HCT116 (cell line): Measurements from ENCODE around the gene PPP1R14B. TPM values are rescaled to one million over a fixed set of nuclear protein-coding genes. Genes with fewer than 3 reads are reported as not detected.

Experiments
- ATAC-seq: fragments of 200-7000 bp; cut with Tn5 transposase; 2 replicates; pipeline ENCODE4 v1.9.1; 2020; ENCODE audit warnings: mild to moderate bottlenecking, moderate library complexity
- BruUV-seq: library from RNA; stranded (reverse); fragments of 400-500 nt; replicated peaks from 2 replicates; lab custom pipeline; 2021; lab: Mats Ljungman, UMichigan
- CTCF ChIA-PET: fragments of 300-600 bp; sonication (Branson Sonifier 250); formaldehyde crosslinking; loops from one replicate; lab custom pipeline; 2021; ENCODE audit warnings: antibody characterized with exemption; lab: Charles Lee
- POLR2A ChIA-PET: fragments of 300-600, 350-600 bp; sonication (Branson Sonifier 250); formaldehyde crosslinking; loops from one replicate; lab custom pipeline; 2021; ENCODE audit warnings: antibody characterized with exemption; lab: Charles Lee
- RAD21 ChIA-PET, 2 experiments: fragments of 300-600 bp; sonication (Branson Sonifier 250); formaldehyde crosslinking; loops; one replicate each; lab custom pipeline; 2023; ENCODE audit warnings: low total read pairs in 2 of 2; ENCODE audit not compliant: uncharacterized antibody in 2 of 2, unreplicated experiment in 2 of 2, low non-redundant PET in 1 of 2; lab: Charles Lee
- DNase-seq: peaks from one replicate; pipeline ENCODE4 v3.0.0-alpha.2; 2010; ENCODE audit warnings: low read depth, low spot score
- H2AFZ ChIP-seq: fragments of 200-600 bp; shearing (Covaris generic), sonication (generic); 2 replicates; pipeline ENCODE4 v1.6.1; 2017; ENCODE audit warnings: low read depth, mixed run types, mixed read lengths, antibody characterized with exemption, low read length; ENCODE audit not compliant: poor library complexity, severe bottlenecking
- H3K27ac ChIP-seq: 2 replicates; pipeline ENCODE4 v1.5.1; 2012; ENCODE audit warnings: low read depth, low read length
- H3K27me3 ChIP-seq: fragments of 200-600 bp; sonication (generic); 2 replicates; pipeline ENCODE4 v1.6.1; 2016; ENCODE audit warnings: mixed run types, low read length, mixed read lengths; ENCODE audit not compliant: insufficient read depth
- H3K36me3 ChIP-seq, 2 experiments: fragments of 200-500 bp in 1 of 2; fragments of 200-600 bp in 1 of 2; sonication (Bioruptor generic) in 1 of 2; sonication (generic) in 1 of 2; 2 replicates each; pipeline versions ENCODE4 v1.5.1 to v1.6.1; 2014 to 2016; ENCODE audit warnings: low read length in 2 of 2, inconsistent platforms in 1 of 2, mixed read lengths in 1 of 2, mixed run types in 1 of 2; ENCODE audit not compliant: insufficient read depth in 2 of 2, control insufficient read depth in 1 of 2
- H3K4me1 ChIP-seq, 2 experiments: fragments of 200-600 bp in 1 of 2; sonication (generic) in 1 of 2; 2 replicates each; pipeline versions ENCODE4 v1.5.1 to v1.6.1; 2012 to 2017; ENCODE audit warnings: low read length in 2 of 2, inconsistent platforms in 1 of 2, mild to moderate bottlenecking in 1 of 2, mixed read lengths in 1 of 2, mixed run types in 1 of 2, moderate library complexity in 1 of 2; ENCODE audit not compliant: insufficient read depth in 2 of 2, control insufficient read depth in 1 of 2
- H3K4me2 ChIP-seq: fragments of 200-600 bp; sonication (generic); 2 replicates; pipeline ENCODE4 v1.6.1; 2017; ENCODE audit warnings: mixed run types, low read length, mixed read lengths
- H3K4me3 ChIP-seq, 2 experiments: fragments of 200-600 bp in 1 of 2; sonication (generic) in 1 of 2; replicated peaks in 1 of 2; 2 replicates each; pipeline ENCODE4 v1.5.1; 2011 to 2016; ENCODE audit warnings: low read length in 2 of 2, control low read depth in 1 of 2, low read depth in 1 of 2, mild to moderate bottlenecking in 1 of 2, mixed read lengths in 1 of 2, mixed run types in 1 of 2
- H3K79me2 ChIP-seq: fragments of 200-600 bp; sonication (generic); 2 replicates; pipeline ENCODE4 v1.6.1; 2017; ENCODE audit warnings: mild to moderate bottlenecking, mixed run types, low read length, moderate library complexity, mixed read lengths; ENCODE audit not compliant: insufficient read depth
- H3K9ac ChIP-seq: fragments of 200-600 bp; sonication (generic); 2 replicates; pipeline ENCODE4 v1.6.1; 2016; ENCODE audit warnings: low read length, mixed read lengths
- H3K9me2 ChIP-seq: fragments of 200-600 bp; sonication (generic), shearing (Covaris generic); 2 replicates; pipeline ENCODE4 v1.6.1; 2017; ENCODE audit warnings: mixed run types, mild to moderate bottlenecking, moderate library complexity; ENCODE audit not compliant: insufficient read depth
- H3K9me3 ChIP-seq, 2 experiments: fragments of 200-500 bp in 1 of 2; fragments of 200-600 bp in 1 of 2; sonication (Bioruptor generic) in 1 of 2; sonication (generic) in 1 of 2; 2 replicates each; pipeline ENCODE4 v1.6.1; 2014 to 2017; ENCODE audit warnings: low read length in 2 of 2, mixed read lengths in 2 of 2, inconsistent platforms in 1 of 2, low read depth in 1 of 2, mild to moderate bottlenecking in 1 of 2, mixed run types in 1 of 2, moderate library complexity in 1 of 2; ENCODE audit not compliant: control insufficient read depth in 1 of 2, insufficient read depth in 1 of 2
- H4K20me1 ChIP-seq: fragments of 200-600 bp; sonication (generic), shearing (Covaris generic); 2 replicates; pipeline ENCODE4 v1.6.1; 2017; ENCODE audit warnings: mixed run types, mild to moderate bottlenecking, moderate library complexity; ENCODE audit not compliant: insufficient read depth
- EGR1 ChIP-seq: IDR thresholded peaks from 2 replicates; pipeline ENCODE4 v1.6.1; 2012; ENCODE audit warnings: low read depth
- EZH2 ChIP-seq: fragments of 200-600 bp; sonication (generic); IDR thresholded peaks from 2 replicates; pipeline ENCODE4 v1.6.1; 2017; ENCODE audit warnings: antibody characterized with exemption, mixed run types
- FOSL1 ChIP-seq: IDR thresholded peaks from 2 replicates; pipeline ENCODE4 v1.6.1; 2012; ENCODE audit warnings: low read depth
- POLR2AphosphoS5 ChIP-seq: IDR thresholded peaks from 2 replicates; pipeline ENCODE4 v1.6.1; 2011; ENCODE audit warnings: mild to moderate bottlenecking, low read depth, low read length, moderate library complexity
- RAD21 ChIP-seq: IDR thresholded peaks from 2 replicates; pipeline ENCODE4 v1.6.1; 2012; ENCODE audit warnings: low read depth, mild to moderate bottlenecking
- SP1 ChIP-seq: IDR thresholded peaks from 2 replicates; pipeline ENCODE4 v1.6.1; 2012; ENCODE audit warnings: low read depth
- SRF ChIP-seq: IDR thresholded peaks from 2 replicates; pipeline ENCODE4 v1.6.1; 2012; ENCODE audit warnings: low read depth
- TCF7L2 ChIP-seq: IDR thresholded peaks from 2 replicates; pipeline ENCODE4 v1.7.0; 2011; ENCODE audit warnings: borderline replicate concordance, inconsistent platforms; ENCODE audit not compliant: insufficient read depth, insufficient read length; ENCODE audit errors: extremely low read depth
- intact Hi-C: fragments of 100-400 bp; cut with micrococcal nuclease; formaldehyde crosslinking; loops from 2 replicates; pipeline ENCODE4 v1.10.0; 2022
- total RNA-seq: library from RNA; stranded (reverse); gene quantifications from one replicate; pipeline ENCODE4 v1.2.1, GENCODE V29; 2021; ENCODE audit not compliant: unreplicated experiment
- TF ChIP-seq, protein P1 (sequence below), 3 experiments: fragments of 200-600 bp in 1 of 3; sonication (generic) in 1 of 3; IDR thresholded peaks in 2 of 3; conservative IDR thresholded peaks in 1 of 3; 2 replicates each; pipeline ENCODE4 v1.5.1; 2012 to 2017; ENCODE audit warnings: low read depth in 2 of 3, low read length in 2 of 3, antibody characterized with exemption in 1 of 3, borderline replicate concordance in 1 of 3, control low read depth in 1 of 3, mild to moderate bottlenecking in 1 of 3, mixed read lengths in 1 of 3, mixed run types in 1 of 3, moderate library complexity in 1 of 3; ENCODE audit not compliant: insufficient read depth in 1 of 3

PPP1R14B gene
- total RNA-seq, 1 experiment from 2014 or later = 332 TPM

DNA sequence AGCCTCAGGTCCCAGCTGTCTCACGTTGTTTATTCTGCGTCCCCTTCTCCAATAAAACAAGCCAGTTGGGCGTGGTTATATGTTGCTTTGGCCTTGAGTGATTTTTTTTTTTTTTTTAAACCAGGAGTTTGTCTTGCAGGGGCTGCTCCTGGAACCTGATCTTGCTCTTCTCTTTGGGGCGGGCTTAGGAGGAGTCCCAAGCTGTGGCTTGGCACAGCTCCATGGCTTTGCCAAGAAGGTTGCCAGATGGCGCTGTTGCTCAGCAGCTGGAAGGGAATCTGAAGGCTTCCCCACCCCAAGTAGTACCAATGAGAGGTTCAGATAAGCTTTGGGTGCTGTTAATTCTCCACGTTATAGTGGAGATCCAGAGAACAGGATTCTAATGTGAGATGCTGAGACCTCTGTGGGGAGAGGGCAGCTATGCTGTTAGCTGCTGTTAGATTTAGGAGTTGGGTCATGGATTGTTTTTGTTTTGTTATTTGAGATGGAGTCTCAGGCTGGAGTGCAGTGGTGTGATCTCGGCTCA is 42.2 kb downstream of the PPP1R14B start:
- Histone ChIP-seq H3K9me2 (no peaks in the 10 kb centered on the region), H3K27me3 (no peaks in the 10 kb centered on the region), H3K36me3 (peaks cover 47 to 53% of the 10 kb centered on the region in 2 experiments), H3K27ac (no peak overlapping the region), H3K4me1 (peaks cover 0 to 8% of the 10 kb centered on the region in 2 experiments; a peak in 1 of 4 replicates), H3K4me2 (no peak overlapping the region), H3K4me3 (no peak overlapping the region), H4K20me1 (no peaks in the 10 kb centered on the region), H3K9ac (no peak overlapping the region), H3K79me2 (peaks cover 34% of the 10 kb centered on the region; the same call in 1 of the 2 replicates), H2AFZ (no peak overlapping the region), H3K9me3 (no peaks in the 10 kb centered on the region)
- RAD21 ChIA-PET = interaction anchor here (0.7 to 1.6 kb wide), 10 partner anchors 19 to 151 kb away, joined by 3 to 7 read pairs (median 4); partner anchors contain the start of genes ESRRA (in 1 of the 2), PLCB3 (in 1 of the 2) and STIP1 (in 1 of the 2)
- DNase-seq = peak; percentile 88
- BruUV-seq = no TSS peak
- intact Hi-C loops = loop anchor here (1.0 to 2.0 kb wide), 3 partner anchors 66 to 151 kb away; no protein-coding TSS in a partner anchor
- peak; percentile 80 for ATAC-seq
- CTCF ChIA-PET = interaction anchor here (0.6 to 4.6 kb wide), 18 partner anchors 10 to 484 kb away, joined by 3 to 80 read pairs (median 6); partner anchors contain the start of genes CATSPERZ, ESRRA, FKBP2 and NUDT22
- POLR2A ChIA-PET = interaction anchor here (0.7 to 2.2 kb wide), 8 partner anchors 19 to 150 kb away, joined by 3 to 10 read pairs (median 3); partner anchors contain the start of gene STIP1
- no peak for TF ChIP-seq EGR1
- peak; percentile 94 for TF ChIP-seq RAD21
- peak; percentile 54 for TF ChIP-seq POLR2AphosphoS5
- no peak for TF ChIP-seq SP1
- TF ChIP-seq SRF = 0 out of 2 replicates have a peak, but pooled peaks have one; percentile 5
- TF ChIP-seq FOSL1 = no peak
- no peak for TF ChIP-seq EZH2
- no peak for TF ChIP-seq TCF7L2
- TF ChIP-seq, protein P1, sequence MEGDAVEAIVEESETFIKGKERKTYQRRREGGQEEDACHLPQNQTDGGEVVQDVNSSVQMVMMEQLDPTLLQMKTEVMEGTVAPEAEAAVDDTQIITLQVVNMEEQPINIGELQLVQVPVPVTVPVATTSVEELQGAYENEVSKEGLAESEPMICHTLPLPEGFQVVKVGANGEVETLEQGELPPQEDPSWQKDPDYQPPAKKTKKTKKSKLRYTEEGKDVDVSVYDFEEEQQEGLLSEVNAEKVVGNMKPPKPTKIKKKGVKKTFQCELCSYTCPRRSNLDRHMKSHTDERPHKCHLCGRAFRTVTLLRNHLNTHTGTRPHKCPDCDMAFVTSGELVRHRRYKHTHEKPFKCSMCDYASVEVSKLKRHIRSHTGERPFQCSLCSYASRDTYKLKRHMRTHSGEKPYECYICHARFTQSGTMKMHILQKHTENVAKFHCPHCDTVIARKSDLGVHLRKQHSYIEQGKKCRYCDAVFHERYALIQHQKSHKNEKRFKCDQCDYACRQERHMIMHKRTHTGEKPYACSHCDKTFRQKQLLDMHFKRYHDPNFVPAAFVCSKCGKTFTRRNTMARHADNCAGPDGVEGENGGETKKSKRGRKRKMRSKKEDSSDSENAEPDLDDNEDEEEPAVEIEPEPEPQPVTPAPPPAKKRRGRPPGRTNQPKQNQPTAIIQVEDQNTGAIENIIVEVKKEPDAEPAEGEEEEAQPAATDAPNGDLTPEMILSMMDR (IDR thresholded peaks at IDR 0.05 in 2 of 3, conservative IDR thresholded peaks at IDR 0.05 in 1 of 3; ENCODE audit: borderline replicate concordance in 1 of 3, insufficient read depth in 1 of 3, low read depth in 2 of 3, low read length in 2 of 3) = peak; percentile 75 to 90 (median 87)
